Calu3 (cell line): ENCODE measurements around the gene TM9SF3. TPM values are rescaled to one million over a fixed set of nuclear protein-coding genes. Genes with fewer than 3 reads are reported as not detected.

ENCODE experiments used
- BruUV-seq: library from RNA; stranded (reverse); fragments of 400-500 nt; replicated peaks from 2 replicates; lab custom pipeline; 2021; lab: Mats Ljungman, UMichigan
- CTCF ChIA-PET: fragments of 300-600 bp; sonication (Branson Sonifier 250); formaldehyde crosslinking; loops from one replicate; lab custom pipeline; 2022; ENCODE audit warnings: antibody characterized with exemption; lab: Charles Lee
- DNase-seq: peaks from one replicate; pipeline ENCODE4 v3.0.0; 2022
- H3K27ac Mint-ChIP-seq: one replicate; pipeline ENCODE4 v1.8.0; 2022; ENCODE audit warnings: mixed read lengths; ENCODE audit not compliant: unreplicated experiment
- H3K27me3 Mint-ChIP-seq: one replicate; pipeline ENCODE4 v1.8.0; 2022; ENCODE audit warnings: mixed read lengths; ENCODE audit not compliant: unreplicated experiment
- H3K36me3 Mint-ChIP-seq: one replicate; pipeline ENCODE4 v1.8.0; 2022; ENCODE audit warnings: mild to moderate bottlenecking, moderate library complexity, mixed read lengths; ENCODE audit not compliant: insufficient read depth, unreplicated experiment
- H3K4me1 Mint-ChIP-seq: one replicate; pipeline ENCODE4 v1.8.0; 2022; ENCODE audit warnings: mild to moderate bottlenecking, low read depth, mixed read lengths; ENCODE audit not compliant: unreplicated experiment
- H3K4me3 Mint-ChIP-seq: one replicate; pipeline ENCODE4 v1.8.0; 2022; ENCODE audit warnings: mild to moderate bottlenecking, low read depth, moderate library complexity, mixed read lengths; ENCODE audit not compliant: unreplicated experiment
- H3K9me3 Mint-ChIP-seq: one replicate; pipeline ENCODE4 v1.8.0; 2022; ENCODE audit warnings: low read depth, mixed read lengths; ENCODE audit not compliant: unreplicated experiment
- CTCF ChIP-seq: fragments of 200-600 bp; IDR thresholded peaks from one replicate; pipeline ENCODE4 v1.8.0; 2022; ENCODE audit warnings: antibody characterized with exemption; ENCODE audit not compliant: unreplicated experiment
- intact Hi-C: fragments of 100-400 bp; cut with micrococcal nuclease; formaldehyde crosslinking; loops from one replicate; pipeline ENCODE4 v1.10.0; 2022; ENCODE audit not compliant: unreplicated experiment
- total RNA-seq: library from RNA; stranded (reverse); gene quantifications from 2 replicates; pipeline ENCODE4 v1.2.3, GENCODE V29; 2022

The TM9SF3 gene
- total RNA-seq, 1 experiment from 2014 or later, result 177 TPM

GRCh38 chr10:96570983-96571964, 15.5 kb downstream of the TM9SF3 start:
- H3K27me3 Mint-ChIP-seq, result no peaks in the 10 kb centered on the region
- no peaks in the 10 kb centered on the region for H3K9me3 Mint-ChIP-seq
- H3K4me3 Mint-ChIP-seq, result peak overlapping the region; percentile 46
- H3K4me1 Mint-ChIP-seq, result peaks cover 41% of the 10 kb centered on the region
- no peak for TF ChIP-seq CTCF
- intact Hi-C loops, result no loop called here
- CTCF ChIA-PET, result interaction anchor here (0.8 kb wide), 1 partner anchor 26 kb away, joined by 4 read pairs; no protein-coding TSS in a partner anchor
- DNase-seq, result no peak
- peaks cover 35% of the 10 kb centered on the region for H3K36me3 Mint-ChIP-seq
- BruUV-seq, result no TSS peak
- H3K27ac Mint-ChIP-seq, result peak overlapping the region; percentile 54

- BruUV-seq, result no TSS peak
- Mint-ChIP-seq H3K4me1 (peaks cover 42% of the 10 kb centered on the region), H3K36me3 (peaks cover 35% of the 10 kb centered on the region), H3K27me3 (no peaks in the 10 kb centered on the region), H3K4me3 (peak overlapping the region; percentile 46), H3K27ac (no peak overlapping the region), H3K9me3 (no peaks in the 10 kb centered on the region)
- intact Hi-C loops, result no loop called here
- DNase-seq, result no peak
- no peak for TF ChIP-seq CTCF
- CTCF ChIA-PET, result no interaction called here
Measured at GRCh38 chr10:96570511-96570910, 16.3 kb downstream of the TM9SF3 start.

GRCh38 chr10:96568402-96568801, 18.4 kb downstream of the TM9SF3 start:
- TF ChIP-seq CTCF, result no peak
- CTCF ChIA-PET, result interaction anchor here (0.6 kb wide), 1 partner anchor 183 kb away, joined by 4 read pairs; no protein-coding TSS in a partner anchor
- BruUV-seq, result no TSS peak
- H3K4me1 Mint-ChIP-seq, result peaks cover 37% of the 10 kb centered on the region
- H3K36me3 Mint-ChIP-seq, result peaks cover 22% of the 10 kb centered on the region
- H3K27me3 Mint-ChIP-seq, result no peaks in the 10 kb centered on the region
- H3K4me3 Mint-ChIP-seq, result no peak overlapping the region
- no peaks in the 10 kb centered on the region for H3K9me3 Mint-ChIP-seq
- no peak overlapping the region for H3K27ac Mint-ChIP-seq
- no peak for DNase-seq
- intact Hi-C loops, result no loop called here

- H3K36me3 Mint-ChIP-seq, result peaks cover 25% of the 10 kb centered on the region
- DNase-seq, result no peak
Measured at GRCh38 chr10:96565774-96566173, 21.0 kb downstream of the TM9SF3 start.

More at GRCh38 chr10:96565774-96566173, 21.0 kb downstream of the TM9SF3 start:
- peaks cover 15% of the 10 kb centered on the region for H3K4me1 Mint-ChIP-seq
- H3K27me3 Mint-ChIP-seq, result no peaks in the 10 kb centered on the region
- intact Hi-C loops, result no loop called here
- no peaks in the 10 kb centered on the region for H3K9me3 Mint-ChIP-seq
- no peak overlapping the region for H3K27ac Mint-ChIP-seq
- TF ChIP-seq CTCF, result no peak
- H3K4me3 Mint-ChIP-seq, result no peak overlapping the region
- BruUV-seq, result no TSS peak
- CTCF ChIA-PET, result no interaction called here
